Mesendoderm (in vitro differentiated cells): ENCODE results near the gene TMEM178B.
"Not testable (repeated sequence)": the region's sequence is repeated elsewhere in the genome, so short reads cannot be mapped to it uniquely, and the experiment has no call there.

Experiments
- DNase-seq: peaks from one replicate; pipeline ENCODE4 v3.0.0; 2013
- H2AK5ac ChIP-seq: 2 replicates; pipeline ENCODE4 v1.6.1; 2013; ENCODE audit warnings: low read length, inconsistent platforms
- H2BK120ac ChIP-seq: 2 replicates; pipeline ENCODE4 v1.6.1; 2013; ENCODE audit warnings: low read depth, mild to moderate bottlenecking, low read length, moderate library complexity, mixed read lengths
- H2BK15ac ChIP-seq: replicated peaks from 2 replicates; pipeline ENCODE4 v1.6.1; 2013; ENCODE audit warnings: low read depth, mild to moderate bottlenecking, moderate library complexity
- H2BK5ac ChIP-seq: 2 replicates; pipeline ENCODE4 v1.6.1; 2013; ENCODE audit warnings: low read length, inconsistent platforms
- H3K18ac ChIP-seq: 2 replicates; pipeline ENCODE4 v1.6.1; 2013; ENCODE audit warnings: mild to moderate bottlenecking, low read length, mixed read lengths
- H3K23ac ChIP-seq: one replicate; pipeline ENCODE4 v1.6.1; 2013; ENCODE audit warnings: low read length
- H3K27ac ChIP-seq: 2 replicates; pipeline ENCODE4 v1.5.1; 2013; ENCODE audit warnings: low read depth, mild to moderate bottlenecking, inconsistent platforms, low read length, moderate library complexity
- H3K27me3 ChIP-seq: 2 replicates; pipeline ENCODE4 v1.6.1; 2013; ENCODE audit warnings: low read length, control low read depth, mild to moderate bottlenecking, inconsistent platforms; ENCODE audit not compliant: insufficient read depth, poor library complexity
- H3K36me3 ChIP-seq: 2 replicates; pipeline ENCODE4 v1.6.1; 2013; ENCODE audit warnings: low read length, inconsistent platforms; ENCODE audit not compliant: control insufficient read depth, insufficient read depth
- H3K4ac ChIP-seq: one replicate; pipeline ENCODE4 v1.6.1; 2013; ENCODE audit warnings: low read depth, mild to moderate bottlenecking, low read length, moderate library complexity
- H3K4me1 ChIP-seq: 2 replicates; pipeline ENCODE4 v1.6.1; 2013; ENCODE audit warnings: low read depth, low read length, inconsistent platforms; ENCODE audit not compliant: control insufficient read depth
- H3K4me2 ChIP-seq: 2 replicates; pipeline ENCODE4 v1.6.1; 2013; ENCODE audit warnings: low read length
- H3K4me3 ChIP-seq: 2 replicates; pipeline ENCODE4 v1.5.1; 2013; ENCODE audit warnings: mild to moderate bottlenecking, low read length
- H3K56ac ChIP-seq: one replicate; pipeline ENCODE4 v1.6.1; 2013; ENCODE audit warnings: low read length
- H3K79me1 ChIP-seq: 2 replicates; pipeline ENCODE4 v1.6.1; 2013; ENCODE audit warnings: low read length, inconsistent platforms
- H3K79me2 ChIP-seq: 2 replicates; pipeline ENCODE4 v1.6.1; 2013; ENCODE audit warnings: mild to moderate bottlenecking, low read length; ENCODE audit not compliant: control insufficient read depth, insufficient read depth
- H3K9ac ChIP-seq: 2 replicates; pipeline ENCODE4 v1.6.1; 2013; ENCODE audit warnings: low read length, inconsistent platforms
- H4K5ac ChIP-seq: one replicate; pipeline ENCODE4 v1.6.1; 2013; ENCODE audit warnings: low read length
- H4K8ac ChIP-seq: one replicate; pipeline ENCODE4 v1.6.1; 2013; ENCODE audit warnings: low read depth, mild to moderate bottlenecking, control low read depth, low read length, moderate library complexity
- WGBS: extraction: QIAGEN DNeasy Blood & Tissue Kit; methylation state at CpG from one replicate; pipeline ENCODE4 v1.1.7; 2013; ENCODE audit warnings: low lambda C conversion rate, missing lambda C conversion rate; ENCODE audit not compliant: insufficient coverage; ENCODE audit errors: extremely low coverage; 5-methylcytosine and 5-hydroxymethylcytosine counted together

The TMEM178B gene

GRCh38 chr7:141393056-141393455 lies 319.2 kb downstream of the TMEM178B start:
- H3K27me3 ChIP-seq: no peaks in the 10 kb centered on the region
- H2BK120ac ChIP-seq: no peak overlapping the region
- no peak overlapping the region for H4K8ac ChIP-seq
- H3K4ac ChIP-seq: no peak overlapping the region
- H2BK5ac ChIP-seq: no peak overlapping the region
- no peaks in the 10 kb centered on the region for H3K79me1 ChIP-seq
- H2AK5ac ChIP-seq: no peak overlapping the region
- H3K27ac ChIP-seq: no peak overlapping the region
- no peak for DNase-seq
- H3K4me1 ChIP-seq: no peaks in the 10 kb centered on the region
- no peak overlapping the region for H3K9ac ChIP-seq
- no peaks in the 10 kb centered on the region for H3K36me3 ChIP-seq
- H3K4me3 ChIP-seq: no peak overlapping the region
- H4K5ac ChIP-seq: no peak overlapping the region
- WGBS: no CpG with 5 or more reads among the region's 4 CpGs
- H3K23ac ChIP-seq: no peak overlapping the region
- H3K56ac ChIP-seq: no peak overlapping the region
- no peak overlapping the region for H3K4me2 ChIP-seq
- no peaks in the 10 kb centered on the region for H3K79me2 ChIP-seq
- no peak overlapping the region for H3K18ac ChIP-seq
- no peak overlapping the region for H2BK15ac ChIP-seq

GRCh38 chr7:141397236-141398163 lies 323.6 kb downstream of the TMEM178B start:
- no peak overlapping the region for H3K27ac ChIP-seq
- no peak overlapping the region for H2BK5ac ChIP-seq
- H3K4ac ChIP-seq: no peak overlapping the region
- H3K27me3 ChIP-seq: no peaks in the 10 kb centered on the region
- H4K8ac ChIP-seq: no peak overlapping the region
- H3K4me1 ChIP-seq: no peaks in the 10 kb centered on the region
- no peak overlapping the region for H2BK120ac ChIP-seq
- no peak for DNase-seq
- no peak overlapping the region for H3K18ac ChIP-seq
- H2BK15ac ChIP-seq: no peak overlapping the region
- no peak overlapping the region for H4K5ac ChIP-seq
- no peak overlapping the region for H3K56ac ChIP-seq
- no peak overlapping the region for H2AK5ac ChIP-seq
- no peaks in the 10 kb centered on the region for H3K79me1 ChIP-seq
- no peak overlapping the region for H3K23ac ChIP-seq
- no peak overlapping the region for H3K4me3 ChIP-seq
- no peaks in the 10 kb centered on the region for H3K36me3 ChIP-seq
- WGBS: no CpG with 5 or more reads among the region's 7 CpGs
- no peaks in the 10 kb centered on the region for H3K79me2 ChIP-seq
- H3K9ac ChIP-seq: no peak overlapping the region
- no peak overlapping the region for H3K4me2 ChIP-seq

GRCh38 chr7:141400356-141400755 lies 326.5 kb downstream of the TMEM178B start:
- Histone ChIP-seq H3K18ac (no peak overlapping the region), H3K79me1 (no peaks in the 10 kb centered on the region), H3K56ac (no peak overlapping the region), H3K27ac (no peak overlapping the region), H3K36me3 (no peaks in the 10 kb centered on the region), H4K5ac (no peak overlapping the region), H2BK5ac (no peak overlapping the region), H3K4ac (no peak overlapping the region), H3K79me2 (no peaks in the 10 kb centered on the region), H4K8ac (no peak overlapping the region), H2BK15ac (no peak overlapping the region), H3K27me3 (no peaks in the 10 kb centered on the region), H2BK120ac (no peak overlapping the region), H2AK5ac (no peak overlapping the region), H3K4me2 (no peak overlapping the region), H3K4me1 (no peaks in the 10 kb centered on the region), H3K4me3 (no peak overlapping the region), H3K9ac (no peak overlapping the region), H3K23ac (no peak overlapping the region)
- DNase-seq: no peak
- WGBS: no CpG with 5 or more reads among the region's 2 CpGs

GRCh38 chr7:141402277-141402996 lies 328.6 kb downstream of the TMEM178B start:
- Histone ChIP-seq H3K9ac (no peak overlapping the region), H2BK5ac (no peak overlapping the region), H3K18ac (no peak overlapping the region), H4K8ac (no peak overlapping the region), H3K79me2 (no peaks in the 10 kb centered on the region), H3K27me3 (no peaks in the 10 kb centered on the region), H2BK120ac (no peak overlapping the region), H3K4me3 (no peak overlapping the region), H3K23ac (no peak overlapping the region), H3K36me3 (no peaks in the 10 kb centered on the region), H3K56ac (no peak overlapping the region), H3K27ac (no peak overlapping the region), H3K4me1 (no peaks in the 10 kb centered on the region), H2AK5ac (no peak overlapping the region), H3K79me1 (no peaks in the 10 kb centered on the region), H4K5ac (no peak overlapping the region), H3K4me2 (no peak overlapping the region), H2BK15ac (no peak overlapping the region), H3K4ac (no peak overlapping the region)
- DNase-seq: no peak
- no CpG with 5 or more reads among the region's 9 CpGs for WGBS

GRCh38 chr7:141403846-141404245 lies 330.0 kb downstream of the TMEM178B start:
- H3K9ac ChIP-seq, H2BK15ac ChIP-seq, H3K23ac ChIP-seq, H3K4ac ChIP-seq, H4K5ac ChIP-seq, H2BK120ac ChIP-seq, H4K8ac ChIP-seq, DNase-seq, H3K79me1 ChIP-seq, H3K27ac ChIP-seq, H3K36me3 ChIP-seq, H3K56ac ChIP-seq, H3K4me2 ChIP-seq, H3K4me3 ChIP-seq, H3K27me3 ChIP-seq, H3K4me1 ChIP-seq, H2AK5ac ChIP-seq, H2BK5ac ChIP-seq, H3K18ac ChIP-seq, H3K79me2 ChIP-seq: not testable (repeated sequence)
- no CpG with 5 or more reads among the region's 11 CpGs for WGBS
